Brain pericyte (primary cell): Measurements from ENCODE around the gene MACC1.

Experiments
- DNase-seq: peaks from one replicate; pipeline ENCODE4 v3.0.0-alpha.2; 2012; ENCODE audit warnings: low read depth, low spot score

Gene MACC1, protein sequence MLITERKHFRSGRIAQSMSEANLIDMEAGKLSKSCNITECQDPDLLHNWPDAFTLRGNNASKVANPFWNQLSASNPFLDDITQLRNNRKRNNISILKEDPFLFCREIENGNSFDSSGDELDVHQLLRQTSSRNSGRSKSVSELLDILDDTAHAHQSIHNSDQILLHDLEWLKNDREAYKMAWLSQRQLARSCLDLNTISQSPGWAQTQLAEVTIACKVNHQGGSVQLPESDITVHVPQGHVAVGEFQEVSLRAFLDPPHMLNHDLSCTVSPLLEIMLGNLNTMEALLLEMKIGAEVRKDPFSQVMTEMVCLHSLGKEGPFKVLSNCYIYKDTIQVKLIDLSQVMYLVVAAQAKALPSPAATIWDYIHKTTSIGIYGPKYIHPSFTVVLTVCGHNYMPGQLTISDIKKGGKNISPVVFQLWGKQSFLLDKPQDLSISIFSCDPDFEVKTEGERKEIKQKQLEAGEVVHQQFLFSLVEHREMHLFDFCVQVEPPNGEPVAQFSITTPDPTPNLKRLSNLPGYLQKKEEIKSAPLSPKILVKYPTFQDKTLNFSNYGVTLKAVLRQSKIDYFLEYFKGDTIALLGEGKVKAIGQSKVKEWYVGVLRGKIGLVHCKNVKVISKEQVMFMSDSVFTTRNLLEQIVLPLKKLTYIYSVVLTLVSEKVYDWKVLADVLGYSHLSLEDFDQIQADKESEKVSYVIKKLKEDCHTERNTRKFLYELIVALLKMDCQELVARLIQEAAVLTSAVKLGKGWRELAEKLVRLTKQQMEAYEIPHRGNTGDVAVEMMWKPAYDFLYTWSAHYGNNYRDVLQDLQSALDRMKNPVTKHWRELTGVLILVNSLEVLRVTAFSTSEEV

GRCh38 chr7:20217193-20217948 lies at the start of gene MACC1:
Gene MACC1, minus strand, starts transcription at chr7:20217384. Its CDS starts 55,522 bp downstream, at chr7:20161862.
- DNase-seq, result no peak

- no peak for DNase-seq
These were observed 47.4 kb upstream of the MACC1 start for GRCh38 chr7:20264623-20265022.

- DNase-seq, result no peak
These were observed 43.0 kb upstream of the MACC1 start for GRCh38 chr7:20260223-20260622.

- no peak for DNase-seq
These were observed 40.0 kb upstream of the MACC1 start for GRCh38 chr7:20257212-20257611.

- no peak for DNase-seq
These were observed 32.7 kb upstream of the MACC1 start for GRCh38 chr7:20249920-20250319.

GRCh38 chr7:20249376-20249775 lies 32.2 kb upstream of the MACC1 start:
- DNase-seq, result no peak

DNA sequence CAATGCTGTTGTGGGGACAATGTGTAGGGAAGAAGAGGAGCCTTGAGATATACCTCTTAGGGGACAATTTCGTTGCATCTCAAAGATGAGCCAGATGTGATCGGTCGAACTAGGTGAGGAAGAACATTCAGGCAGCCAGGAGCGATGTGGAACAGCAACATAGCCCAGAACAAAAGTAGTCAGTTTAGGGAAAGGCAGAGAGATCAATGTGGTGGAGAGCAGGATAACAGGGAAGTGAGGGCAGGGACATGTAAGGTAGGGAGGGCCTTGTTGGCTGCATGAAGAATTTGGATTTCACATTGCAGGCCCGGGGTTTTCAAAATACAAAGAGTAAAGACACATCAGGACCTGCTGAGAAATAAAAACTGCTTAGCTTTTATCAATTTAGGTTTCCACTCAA lies 29.1 kb upstream of the MACC1 start:
- DNase-seq, result no peak

DNA sequence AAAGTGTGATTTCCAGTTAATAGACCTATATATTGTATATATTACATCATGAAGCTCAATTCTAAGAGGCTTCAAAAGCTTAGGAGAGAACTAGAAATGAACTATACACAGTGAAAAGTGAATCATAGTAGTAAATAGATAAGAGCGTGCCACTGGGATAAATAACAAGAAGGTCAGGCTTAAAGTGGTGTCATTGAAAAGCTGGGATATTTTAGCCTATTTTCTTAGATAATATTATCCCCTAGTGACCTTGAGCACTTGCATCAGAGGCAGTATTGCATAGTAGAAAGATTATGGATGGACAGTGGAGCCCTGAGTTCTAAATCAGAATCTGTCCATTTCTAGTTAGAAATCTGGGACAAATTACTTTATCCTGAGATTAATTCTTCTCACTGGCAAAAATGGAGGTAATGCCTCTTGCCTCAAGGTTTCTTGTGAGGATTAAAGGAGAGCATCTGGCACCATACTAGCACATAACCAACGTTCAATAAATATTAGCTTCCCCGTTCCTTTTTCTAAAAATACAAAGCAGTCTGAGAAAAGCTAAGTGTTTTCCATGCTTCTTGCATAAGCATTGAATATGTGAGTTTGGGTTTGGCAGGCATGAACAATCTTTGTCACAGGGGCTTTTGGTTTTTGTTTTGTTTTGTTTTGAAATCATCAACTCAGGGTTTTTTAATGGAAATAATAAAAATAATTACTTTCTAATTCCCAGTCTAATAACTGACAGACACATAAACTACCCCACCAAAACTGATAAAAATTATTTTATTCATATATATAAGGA lies 27.3 kb upstream of the MACC1 start:
- no peak for DNase-seq

DNA sequence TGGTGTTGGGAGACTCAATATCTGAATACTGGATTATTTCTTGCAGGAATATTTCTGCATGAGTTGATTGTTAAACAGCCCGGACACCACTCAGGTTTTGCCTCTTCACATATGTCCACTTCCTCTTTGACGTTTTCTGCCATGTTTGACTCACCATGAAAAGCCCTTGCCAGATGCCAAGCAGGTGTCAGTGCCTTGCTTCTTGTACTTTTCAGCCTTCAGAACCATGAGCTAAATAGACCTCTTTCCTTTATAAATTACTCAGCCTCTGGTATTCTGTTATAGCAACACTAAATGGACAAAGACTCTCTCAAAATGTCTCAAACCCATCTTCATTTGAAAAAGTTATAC lies 24.7 kb upstream of the MACC1 start:
- DNase-seq, result no peak

GRCh38 chr7:20241194-20241910 lies 24.2 kb upstream of the MACC1 start:
- DNase-seq, result no peak

GRCh38 chr7:20240080-20240926 lies 23.1 kb upstream of the MACC1 start:
- no peak for DNase-seq

- no peak for DNase-seq
These were observed 21.7 kb upstream of the MACC1 start for GRCh38 chr7:20238754-20239324.

DNA sequence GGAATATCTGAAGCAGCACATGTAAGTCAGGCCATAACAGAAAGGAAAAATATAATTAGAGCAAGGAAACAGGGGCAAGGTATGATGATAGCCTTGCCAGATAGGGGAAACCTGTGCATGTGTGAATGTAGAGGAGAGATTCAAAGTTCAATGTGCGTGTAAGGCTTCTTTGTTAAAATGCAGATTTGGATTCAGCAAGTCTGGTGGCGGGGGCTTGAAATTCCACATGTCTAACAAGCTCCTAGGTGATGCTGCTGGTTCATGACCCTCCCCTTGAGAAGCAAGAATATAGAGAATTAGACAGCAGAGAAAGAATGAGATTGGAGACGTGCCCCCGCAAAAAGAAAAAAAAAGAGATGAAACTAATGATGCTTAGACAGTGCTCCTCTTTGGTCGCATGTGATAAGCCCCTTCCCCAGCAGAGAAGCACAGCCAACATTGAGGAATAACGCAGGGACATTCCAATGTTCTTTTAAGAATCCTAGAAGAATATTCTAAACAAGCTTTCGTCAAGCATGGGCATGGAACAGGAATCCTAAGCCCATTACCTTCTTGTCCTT lies 21.1 kb upstream of the MACC1 start:
- DNase-seq, result no peak

DNA sequence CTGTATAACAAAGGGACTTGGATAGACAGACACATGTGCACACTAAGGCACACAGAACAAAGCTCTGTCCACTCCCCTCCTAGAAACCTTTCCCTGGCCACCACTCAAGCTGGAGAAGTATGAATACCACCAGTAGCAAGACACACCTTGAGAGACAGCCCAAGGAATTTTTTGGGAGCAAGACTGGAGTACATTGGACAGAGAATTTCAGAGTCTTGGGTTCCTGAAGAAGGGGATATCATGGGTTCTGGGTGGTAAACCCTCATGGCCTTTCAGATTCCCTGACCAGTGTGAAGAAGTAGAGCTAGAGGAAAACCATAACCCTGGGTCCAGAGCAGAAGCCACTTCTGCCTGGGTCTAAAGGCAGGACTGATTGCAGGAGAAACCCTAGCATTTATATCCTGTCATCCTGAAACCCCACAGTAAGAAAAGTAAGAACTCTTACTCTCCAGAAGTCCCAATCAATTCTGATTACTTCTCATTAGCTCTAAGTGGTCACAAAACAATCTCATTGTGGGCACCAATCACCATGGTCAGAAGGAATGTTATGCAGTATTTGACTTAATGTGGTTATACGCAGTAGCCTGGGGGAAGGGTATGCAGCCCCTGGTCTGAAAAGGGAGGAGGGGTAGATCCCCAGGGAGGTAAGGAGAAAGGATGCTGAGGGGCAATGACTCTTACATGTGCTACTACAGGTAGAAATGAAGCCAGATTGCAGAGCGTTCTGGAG lies 20.4 kb upstream of the MACC1 start:
- DNase-seq, result no peak

GRCh38 chr7:20236790-20237189 lies 19.6 kb upstream of the MACC1 start:
- DNase-seq, result no peak

DNA sequence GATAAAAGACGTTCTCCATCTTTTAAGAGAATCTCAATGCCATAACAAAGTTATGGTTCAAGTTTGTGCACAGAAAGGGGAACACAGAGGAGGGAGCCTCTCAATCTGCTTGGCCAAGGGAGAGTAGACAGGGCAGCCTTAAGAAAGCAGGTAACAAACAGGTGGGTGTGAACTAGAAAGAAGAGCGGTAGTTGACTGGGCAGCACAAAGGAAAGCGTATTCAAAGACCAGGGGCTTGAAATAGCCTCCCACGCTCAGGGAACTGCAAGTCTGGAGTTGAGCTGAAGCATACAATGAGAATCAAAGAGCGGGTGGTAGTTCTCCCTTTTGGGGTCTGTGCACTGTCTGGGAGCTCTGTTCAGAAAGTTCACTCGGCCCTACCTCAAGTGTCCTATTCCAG lies 18.9 kb upstream of the MACC1 start:
- DNase-seq, result no peak

DNA sequence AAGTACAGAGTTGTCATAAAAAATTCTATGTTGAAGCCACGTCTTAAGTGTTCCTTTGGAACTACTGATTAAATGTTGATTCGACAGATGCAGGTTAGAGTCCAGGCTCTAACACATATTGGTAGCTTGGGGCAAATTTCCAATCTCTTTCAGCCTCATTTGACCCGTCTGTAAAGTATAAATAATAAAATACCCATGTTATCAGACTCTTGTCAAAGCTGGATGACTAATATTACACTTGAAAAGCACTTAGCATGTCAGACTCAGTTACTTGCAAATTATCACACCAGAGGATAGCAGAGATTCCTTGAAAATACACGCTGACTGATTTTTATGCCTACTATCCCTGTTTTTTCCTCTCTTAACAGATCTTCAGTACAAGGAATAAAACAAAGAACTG lies 18.1 kb upstream of the MACC1 start:
- DNase-seq, result no peak

DNA sequence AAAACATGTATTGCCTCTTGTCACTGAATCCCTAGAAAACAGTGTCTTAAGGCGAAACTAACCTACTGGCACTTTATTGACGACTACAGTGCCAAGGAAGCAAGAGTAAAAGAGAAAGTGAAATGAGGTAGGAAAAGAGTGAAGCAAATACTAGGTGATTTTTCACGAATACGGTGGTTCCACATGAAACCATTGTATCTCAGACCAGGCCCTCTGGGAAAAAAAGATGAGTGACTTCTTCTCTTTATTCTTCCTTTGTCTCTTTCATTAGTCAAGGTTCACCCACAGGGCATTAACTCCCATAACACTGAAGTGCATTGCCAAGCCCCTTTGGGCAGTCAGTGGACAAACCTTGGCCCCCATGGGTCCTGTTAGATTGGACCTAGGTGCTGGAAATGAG lies 16.2 kb upstream of the MACC1 start:
- DNase-seq, result no peak
